Mucosa of rectum (tissue), 2 donors: ENCODE measurements around the gene FOSB.

Experiments used
- H3K27ac ChIP-seq, 2 donors: one replicate each; pipeline ENCODE4 v1.7.0; 2013; ENCODE audit warnings: inconsistent platforms in 2 of 2, low read depth in 2 of 2, low read length in 2 of 2
- H3K27me3 ChIP-seq, 2 donors: one replicate each; pipeline ENCODE4 v1.7.0; 2013; ENCODE audit warnings: low read length in 2 of 2; ENCODE audit not compliant: control insufficient read depth in 2 of 2, insufficient read depth in 2 of 2
- H3K36me3 ChIP-seq, 2 donors: one replicate each; pipeline ENCODE4 v1.7.0; 2013; ENCODE audit warnings: low read length in 2 of 2; ENCODE audit not compliant: control insufficient read depth in 2 of 2, insufficient read depth in 2 of 2
- H3K4me1 ChIP-seq, 2 donors: one replicate each; pipeline ENCODE4 v1.7.0; 2013; ENCODE audit warnings: low read length in 2 of 2, mild to moderate bottlenecking in 1 of 2; ENCODE audit not compliant: control insufficient read depth in 2 of 2, insufficient read depth in 2 of 2
- H3K4me3 ChIP-seq, 2 donors: one replicate each; pipeline ENCODE4 v1.7.0; 2013; ENCODE audit warnings: low read length in 2 of 2
- H3K9ac ChIP-seq, 2 donors: one replicate each; pipeline ENCODE4 v1.7.0; 2013; ENCODE audit warnings: low read length in 2 of 2, low read depth in 1 of 2, mild to moderate bottlenecking in 1 of 2
- H3K9me3 ChIP-seq, 2 donors: one replicate each; pipeline ENCODE4 v1.7.0; 2013; ENCODE audit warnings: low read length in 2 of 2; ENCODE audit not compliant: control insufficient read depth in 2 of 2
- donor health status: healthy.
- donor health status: Normal muscosa, but diverticular disease.

Gene FOSB

DNA sequence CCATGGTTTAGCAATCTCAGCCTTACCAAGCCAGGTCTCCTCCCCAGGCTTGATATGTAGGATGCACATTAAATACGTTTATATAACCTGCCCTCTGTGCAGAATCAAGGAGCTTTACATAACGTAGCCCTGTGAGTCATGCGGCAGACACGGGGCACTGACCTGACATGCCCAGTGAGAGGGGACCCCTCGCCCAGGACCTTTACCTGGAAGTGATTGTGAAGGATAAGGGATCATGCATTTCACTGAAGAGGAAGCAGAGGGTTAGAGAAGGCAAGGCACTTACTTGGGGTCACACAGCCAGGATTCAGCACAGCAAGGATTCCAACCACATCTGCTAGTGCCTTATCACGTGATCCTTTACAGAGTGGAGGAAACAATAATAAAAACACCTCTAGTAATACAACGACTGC lies 18.9 kb upstream of the FOSB start:
- H3K4me3 ChIP-seq, result peak overlapping the region; percentile 10 to 49
- no peaks in the 10 kb centered on the region for H3K27me3 ChIP-seq
- H3K9ac ChIP-seq, result peak overlapping the region; percentile 29 to 48
- no peaks in the 10 kb centered on the region for H3K36me3 ChIP-seq
- H3K4me1 ChIP-seq, result peaks cover 35 to 55% of the 10 kb centered on the region in 2 donors
- H3K27ac ChIP-seq, result peak overlapping the region; percentile 65 to 88
- H3K9me3 ChIP-seq, result no peaks in the 10 kb centered on the region

DNA sequence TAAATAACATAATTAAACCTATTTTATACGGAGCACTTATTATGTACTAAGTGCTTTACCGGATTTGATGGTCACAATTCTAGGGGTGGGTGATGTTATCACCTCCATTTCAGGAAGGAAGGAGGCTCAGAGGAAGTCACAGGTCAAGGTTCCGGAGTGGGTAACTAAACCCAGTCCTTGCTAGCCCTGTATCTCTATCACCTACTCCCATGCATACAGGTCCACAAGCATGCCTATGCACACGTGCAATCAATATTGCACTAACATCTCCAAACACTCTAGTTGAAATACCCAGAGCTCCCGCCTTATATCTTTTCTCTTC lies 17.8 kb upstream of the FOSB start:
- no peaks in the 10 kb centered on the region for H3K36me3 ChIP-seq
- no peaks in the 10 kb centered on the region for H3K27me3 ChIP-seq
- H3K4me3 ChIP-seq, result peak overlapping the region; percentile 67 to 71
- peak overlapping the region; percentile 80 to 82 for H3K27ac ChIP-seq
- no peaks in the 10 kb centered on the region for H3K9me3 ChIP-seq
- peaks cover 29 to 49% of the 10 kb centered on the region in 2 donors for H3K4me1 ChIP-seq
- peak overlapping the region; percentile 69 to 73 for H3K9ac ChIP-seq

DNA sequence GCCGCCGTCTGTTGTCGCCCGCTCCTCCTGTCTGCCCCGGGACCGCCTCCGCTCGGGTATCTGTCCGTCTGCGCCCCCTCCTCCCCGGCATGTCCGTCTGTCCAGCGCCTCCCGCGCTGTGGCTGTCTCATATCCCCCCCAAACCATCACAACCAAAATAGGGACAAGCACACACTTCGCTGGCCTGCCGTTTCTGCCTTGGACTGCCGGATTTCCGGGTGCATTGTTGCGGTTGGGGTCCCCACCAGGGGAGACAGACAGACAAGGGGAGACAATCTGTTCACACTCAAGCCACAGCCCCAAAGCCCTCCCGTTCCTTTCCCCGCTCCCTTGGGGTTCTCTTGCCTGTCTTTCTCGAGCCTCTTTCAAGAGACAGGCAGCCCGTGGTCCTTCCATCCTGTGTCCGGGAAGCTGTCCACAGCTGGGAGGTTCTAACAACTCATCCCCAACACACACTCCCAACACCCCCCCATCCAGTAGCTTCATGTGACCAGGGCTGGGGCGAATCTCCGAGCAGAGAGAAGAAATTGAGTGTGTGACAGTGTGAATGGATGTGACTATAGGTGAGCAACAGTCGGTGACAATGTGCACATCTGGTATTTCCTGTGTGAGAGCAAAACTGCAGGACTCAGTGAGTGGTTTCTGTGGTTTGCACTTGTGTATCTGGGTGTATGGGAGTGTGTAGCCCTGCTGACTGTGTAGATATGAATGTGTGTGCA lies 16.5 kb upstream of the FOSB start:
- peaks cover 37 to 61% of the 10 kb centered on the region in 2 donors for H3K4me1 ChIP-seq
- H3K4me3 ChIP-seq, result peak overlapping the region; percentile 86
- H3K9ac ChIP-seq, result peak overlapping the region; percentile 88 to 94

DNA sequence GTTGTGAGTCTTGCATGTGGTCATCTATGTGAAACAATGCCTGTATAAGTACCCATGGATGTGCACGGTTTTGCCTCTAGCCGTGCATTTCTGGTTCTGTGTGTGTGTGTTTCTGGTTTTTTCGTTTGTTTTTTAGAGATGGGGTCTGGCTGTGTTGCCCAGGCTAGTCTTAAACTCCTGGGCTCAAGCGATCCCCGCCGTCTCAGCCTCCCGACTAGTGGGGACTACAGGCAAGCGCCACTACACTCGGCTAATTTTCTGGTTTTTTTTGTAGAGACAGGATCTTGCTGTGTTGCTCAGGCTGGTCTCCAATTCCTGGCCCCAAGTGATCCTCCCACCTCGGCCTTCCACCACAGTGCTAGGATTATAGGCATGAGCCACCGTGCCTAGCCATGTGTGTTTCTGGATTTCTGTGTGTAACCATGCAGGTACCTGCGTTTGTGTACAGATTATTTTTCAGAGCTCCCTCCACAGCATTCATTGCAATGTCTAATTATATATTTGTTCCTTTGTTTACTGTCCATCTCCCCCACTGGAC lies 15.9 kb upstream of the FOSB start:
- H3K9ac ChIP-seq, result peak overlapping the region in 1 of 2 donors; percentile 94
- H3K4me3 ChIP-seq, result peak overlapping the region in 1 of 2 donors; percentile 86
- no peaks in the 10 kb centered on the region for H3K9me3 ChIP-seq
- H3K27me3 ChIP-seq, result no peaks in the 10 kb centered on the region
- peak overlapping the region in 1 of 2 donors; percentile 90 for H3K27ac ChIP-seq
- H3K36me3 ChIP-seq, result no peaks in the 10 kb centered on the region
- peaks cover 38 to 63% of the 10 kb centered on the region in 2 donors for H3K4me1 ChIP-seq

More for the DNA sequence above, 16.5 kb upstream of the FOSB start:
- Histone ChIP-seq H3K27me3 (no peaks in the 10 kb centered on the region), H3K36me3 (no peaks in the 10 kb centered on the region), H3K9me3 (no peaks in the 10 kb centered on the region), H3K27ac (peak overlapping the region; percentile 85 to 90)

DNA sequence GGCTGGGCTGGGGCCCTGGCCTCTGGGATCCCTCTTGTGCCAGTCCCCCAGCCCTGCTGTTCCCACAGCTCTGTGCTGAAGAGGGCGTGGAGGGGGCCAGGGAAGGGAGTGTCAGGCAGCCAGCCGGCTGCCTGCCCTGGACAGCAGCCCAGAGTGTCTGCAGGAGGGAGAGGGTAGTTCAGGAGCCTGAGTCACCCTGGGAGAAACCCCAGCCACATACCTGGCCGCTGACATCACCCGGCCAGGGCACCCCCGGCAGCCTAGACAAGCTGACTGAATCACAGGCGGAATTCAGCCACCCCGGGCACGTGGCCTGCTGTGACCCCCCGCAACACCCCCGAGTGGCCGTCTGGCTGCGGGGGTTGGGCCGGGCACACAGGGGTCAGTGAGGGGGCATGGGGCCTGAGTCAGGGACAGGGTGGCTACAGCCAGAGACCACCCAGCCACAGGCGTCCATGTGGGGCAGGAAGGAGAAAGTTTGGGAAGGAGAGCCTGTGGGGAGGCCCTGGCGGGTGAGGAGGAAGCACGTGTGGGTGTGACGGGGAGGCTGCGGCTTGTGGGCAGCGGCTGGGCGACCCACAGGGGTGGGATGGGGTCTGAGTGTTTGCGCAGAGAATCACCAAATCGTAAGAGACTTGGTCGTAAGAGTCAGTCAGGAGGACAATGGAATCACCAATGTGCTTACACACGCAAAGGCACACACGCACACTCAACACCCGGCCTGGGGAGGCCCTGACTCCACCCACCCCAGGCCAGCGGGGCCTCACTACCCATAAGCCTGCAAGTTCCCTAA lies 11.9 kb upstream of the FOSB start:
- H3K36me3 ChIP-seq, result no peaks in the 10 kb centered on the region
- H3K27me3 ChIP-seq, result no peaks in the 10 kb centered on the region
- H3K4me1 ChIP-seq, result peaks cover 22 to 29% of the 10 kb centered on the region in 2 donors
- peak overlapping the region; percentile 47 to 88 for H3K9ac ChIP-seq
- peak overlapping the region; percentile 91 to 94 for H3K27ac ChIP-seq
- peak overlapping the region; percentile 54 to 57 for H3K4me3 ChIP-seq
- H3K9me3 ChIP-seq, result no peaks in the 10 kb centered on the region

DNA sequence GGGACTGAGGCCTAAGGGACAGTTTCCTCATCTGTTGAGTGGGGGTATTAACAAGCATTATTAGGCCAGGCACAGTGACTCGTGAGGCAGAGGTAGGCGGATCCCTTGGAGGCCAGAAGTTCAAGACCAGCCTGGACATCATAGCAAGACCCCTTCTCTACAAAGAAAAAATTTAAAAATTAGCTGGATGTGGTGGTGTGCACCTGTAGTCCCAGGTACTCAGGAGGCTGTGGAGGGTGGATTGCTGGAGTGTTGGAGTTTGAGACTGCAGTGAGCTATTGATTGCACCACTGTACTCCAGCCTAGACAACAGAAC lies 11.3 kb upstream of the FOSB start:
- Histone ChIP-seq H3K27me3 (no peaks in the 10 kb centered on the region), H3K27ac (peak overlapping the region; percentile 91 to 94), H3K9ac (peak overlapping the region; percentile 47 to 88), H3K4me1 (peaks cover 17 to 23% of the 10 kb centered on the region in 2 donors), H3K4me3 (peak overlapping the region; percentile 54 to 57), H3K9me3 (no peaks in the 10 kb centered on the region), H3K36me3 (no peaks in the 10 kb centered on the region)

DNA sequence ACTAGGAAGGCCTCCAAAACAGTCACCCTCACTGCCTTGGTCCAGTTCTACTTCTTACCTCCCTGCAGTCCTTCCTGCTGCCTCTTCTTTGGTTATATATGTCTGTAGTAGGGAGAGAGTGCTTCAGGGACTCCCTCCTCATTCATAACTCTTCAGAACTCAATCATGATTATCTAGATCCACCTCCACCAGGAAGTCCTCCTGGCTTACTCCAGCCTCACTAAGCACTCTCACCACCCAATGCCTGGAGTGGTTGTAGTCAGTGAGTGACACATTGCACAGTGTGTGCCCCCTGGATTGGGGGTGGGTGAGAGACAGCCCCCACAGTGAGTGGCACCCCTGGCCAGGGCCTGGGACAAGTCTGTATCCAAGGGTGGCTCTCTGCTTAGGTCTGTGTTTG lies 10.0 kb upstream of the FOSB start:
- H3K36me3 ChIP-seq, result no peaks in the 10 kb centered on the region
- no peaks in the 10 kb centered on the region for H3K9me3 ChIP-seq
- H3K27me3 ChIP-seq, result no peaks in the 10 kb centered on the region
- H3K9ac ChIP-seq, result no peak overlapping the region
- no peak overlapping the region for H3K27ac ChIP-seq
- H3K4me3 ChIP-seq, result no peak overlapping the region
- peaks cover 12 to 17% of the 10 kb centered on the region in 2 donors for H3K4me1 ChIP-seq

DNA sequence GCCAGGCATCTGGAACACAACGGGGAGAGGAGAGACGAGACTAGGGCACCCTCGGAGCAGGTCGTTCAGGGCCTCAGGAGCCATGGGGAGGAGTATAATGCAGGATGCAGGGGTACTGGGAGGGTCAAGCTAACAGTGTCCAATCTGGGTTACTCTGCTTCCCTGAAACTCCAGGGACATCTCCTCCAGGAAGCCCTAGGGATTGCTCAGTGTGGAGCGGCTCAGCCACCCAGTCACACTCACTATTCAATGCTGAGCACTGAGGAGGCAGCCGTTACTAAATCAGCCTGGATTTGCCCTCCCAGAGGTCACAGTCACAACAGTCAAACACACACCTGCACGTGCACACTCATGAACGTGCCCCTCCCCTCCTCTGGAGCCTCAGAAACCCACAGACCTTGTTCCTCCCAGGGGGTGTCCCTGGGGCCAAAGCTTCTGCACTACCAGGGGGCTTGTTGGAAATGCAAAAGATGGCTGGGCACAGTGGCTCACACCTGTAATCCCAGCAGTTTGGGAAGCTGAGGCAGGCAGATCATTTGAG lies 6.9 kb upstream of the FOSB start:
- Histone ChIP-seq H3K4me3 (no peak overlapping the region), H3K9ac (no peak overlapping the region), H3K27me3 (no peaks in the 10 kb centered on the region), H3K27ac (no peak overlapping the region), H3K9me3 (no peaks in the 10 kb centered on the region), H3K36me3 (no peaks in the 10 kb centered on the region), H3K4me1 (peaks cover 6 to 8% of the 10 kb centered on the region in 2 donors)

DNA sequence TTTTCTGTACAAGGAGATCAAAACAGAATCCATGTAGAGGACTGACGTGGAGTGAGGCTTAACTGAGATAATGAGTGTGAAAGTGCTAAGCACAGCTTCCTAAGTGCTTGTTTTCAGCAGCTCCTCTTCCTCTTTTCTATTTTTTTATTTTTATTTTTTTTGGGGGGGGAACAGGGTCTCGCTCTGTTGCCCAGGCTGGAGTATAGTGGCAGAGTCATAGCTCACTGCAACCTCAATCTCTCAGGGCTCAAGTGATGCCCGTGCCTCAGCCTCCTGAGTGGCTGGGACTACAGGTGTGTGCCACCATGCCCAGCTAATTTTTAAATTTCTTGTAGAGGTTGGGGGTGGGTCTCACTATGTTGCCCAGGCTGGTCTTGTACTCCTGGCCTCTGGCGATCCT lies 5.6 kb upstream of the FOSB start:
- Histone ChIP-seq H3K9ac (no peak overlapping the region), H3K9me3 (no peaks in the 10 kb centered on the region), H3K36me3 (no peaks in the 10 kb centered on the region), H3K4me3 (no peak overlapping the region), H3K4me1 (peaks cover 3% of the 10 kb centered on the region in 2 donors), H3K27me3 (no peaks in the 10 kb centered on the region), H3K27ac (no peak overlapping the region)

DNA sequence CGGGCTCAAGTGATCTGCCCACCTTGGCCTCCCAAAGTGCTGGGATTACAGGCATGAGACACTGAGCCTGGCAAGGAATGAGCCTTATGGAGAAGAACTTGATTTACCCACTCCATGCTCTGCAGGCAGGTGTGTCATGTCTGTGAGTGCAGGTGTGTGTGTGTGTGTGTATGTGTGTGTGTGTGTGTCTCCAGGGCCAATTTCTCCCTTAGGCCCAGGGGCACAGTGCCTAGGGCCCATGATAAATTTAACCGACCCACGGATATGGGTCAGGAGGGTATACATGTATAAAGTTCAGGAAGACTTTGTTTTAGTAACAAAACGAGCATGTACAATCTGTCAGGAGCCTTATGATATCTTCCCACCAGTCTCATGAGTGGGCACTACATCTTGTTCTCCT lies 4.6 kb upstream of the FOSB start:
- no peaks in the 10 kb centered on the region for H3K9me3 ChIP-seq
- H3K9ac ChIP-seq, result no peak overlapping the region
- no peaks in the 10 kb centered on the region for H3K36me3 ChIP-seq
- peaks cover 8 to 11% of the 10 kb centered on the region in 2 donors for H3K4me1 ChIP-seq
- H3K4me3 ChIP-seq, result no peak overlapping the region
- no peaks in the 10 kb centered on the region for H3K27me3 ChIP-seq
- no peak overlapping the region for H3K27ac ChIP-seq
